Activated naive CD8-positive, alpha-beta T cell treated with anti-CD3 and anti-CD28 coated beads, Interleukin-2, amount 10 ng/mL, durations not matched to agents 7 days and 5 days (primary cell): ENCODE data around the gene IGF2BP2. TPM values are rescaled to one million over a fixed set of nuclear protein-coding genes. Genes with fewer than 3 reads are reported as not detected.
"Not testable (repeated sequence)": the region's sequence is repeated elsewhere in the genome, so short reads cannot be mapped to it uniquely, and the experiment has no call there.

Experiments used
- ATAC-seq: fragments of 150-1000 bp; cut with Tn5 transposase; one replicate; pipeline ENCODE4 v1.10.0; 2021; ENCODE audit warnings: low read depth, moderate library complexity
- POLR2A ChIA-PET: fragments of 350-600 bp; sonication (Branson Sonifier 250); formaldehyde crosslinking; loops from one replicate; lab custom pipeline; 2021; ENCODE audit warnings: antibody characterized with exemption; lab: Charles Lee
- DNase-seq: peaks from one replicate; pipeline ENCODE4 v3.0.0; 2021
- H3K27ac Mint-ChIP-seq: one replicate; pipeline ENCODE4 v1.8.0; 2022; ENCODE audit warnings: mild to moderate bottlenecking, mixed read lengths
- H3K27me3 Mint-ChIP-seq: one replicate; pipeline ENCODE4 v1.8.0; 2022; ENCODE audit warnings: mild to moderate bottlenecking, moderate library complexity, mixed read lengths
- H3K36me3 Mint-ChIP-seq: one replicate; pipeline ENCODE4 v1.8.0; 2021; ENCODE audit warnings: mild to moderate bottlenecking, mixed read lengths
- H3K4me1 Mint-ChIP-seq: one replicate; pipeline ENCODE4 v1.8.0; 2021; ENCODE audit warnings: mixed read lengths
- H3K4me3 Mint-ChIP-seq: one replicate; pipeline ENCODE4 v1.8.0; 2022; ENCODE audit warnings: mild to moderate bottlenecking, moderate library complexity, mixed read lengths
- H3K9me3 Mint-ChIP-seq: one replicate; pipeline ENCODE4 v1.8.0; 2021; ENCODE audit warnings: mixed read lengths
- total RNA-seq, 2 experiments: library from RNA; stranded (reverse); gene quantifications; one replicate each; pipeline ENCODE4 v1.2.3, GENCODE V29; 2021

Gene IGF2BP2
- total RNA-seq, 2 experiments from 2014 or later = 0.11 to 1.2 TPM

GRCh38 chr3:185680231-185680630 lies 144.6 kb downstream of the IGF2BP2 start:
- no peak for DNase-seq
- Mint-ChIP-seq H3K4me3 (no peak overlapping the region), H3K4me1 (no peaks in the 10 kb centered on the region), H3K36me3 (no peaks in the 10 kb centered on the region), H3K27ac (no peak overlapping the region), H3K9me3 (no peaks in the 10 kb centered on the region), H3K27me3 (peaks cover 32% of the 10 kb centered on the region)
- no peak for ATAC-seq
- POLR2A ChIA-PET = no interaction called here

GRCh38 chr3:185678027-185678426 lies 146.8 kb downstream of the IGF2BP2 start:
- peaks cover 42% of the 10 kb centered on the region for H3K27me3 Mint-ChIP-seq
- POLR2A ChIA-PET = no interaction called here
- no peak for DNase-seq

GRCh38 chr3:185677146-185677829 lies 147.6 kb downstream of the IGF2BP2 start:
- Mint-ChIP-seq H3K36me3 (no peaks in the 10 kb centered on the region), H3K9me3 (no peaks in the 10 kb centered on the region)
- DNase-seq = no peak

More at GRCh38 chr3:185678027-185678426, 146.8 kb downstream of the IGF2BP2 start:
- H3K4me3 Mint-ChIP-seq = no peak overlapping the region
- H3K4me1 Mint-ChIP-seq = no peaks in the 10 kb centered on the region
- H3K36me3 Mint-ChIP-seq = no peaks in the 10 kb centered on the region
- no peak overlapping the region for H3K27ac Mint-ChIP-seq
- H3K9me3 Mint-ChIP-seq = no peaks in the 10 kb centered on the region
- ATAC-seq = no peak

GRCh38 chr3:185667574-185667973 lies 157.3 kb downstream of the IGF2BP2 start:
- Mint-ChIP-seq H3K27ac (no peak overlapping the region), H3K4me3 (no peak overlapping the region), H3K27me3 (peaks cover 21% of the 10 kb centered on the region), H3K36me3 (no peaks in the 10 kb centered on the region), H3K9me3 (no peaks in the 10 kb centered on the region), H3K4me1 (no peaks in the 10 kb centered on the region)
- POLR2A ChIA-PET = no interaction called here
- ATAC-seq (no peak), DNase-seq (no peak)

More at GRCh38 chr3:185677146-185677829, 147.6 kb downstream of the IGF2BP2 start:
- Mint-ChIP-seq H3K4me3 (no peak overlapping the region), H3K27ac (no peak overlapping the region), H3K27me3 (peaks cover 43% of the 10 kb centered on the region), H3K4me1 (no peaks in the 10 kb centered on the region)
- ATAC-seq = no peak
- POLR2A ChIA-PET = no interaction called here

- no peaks in the 10 kb centered on the region for H3K36me3 Mint-ChIP-seq
- ATAC-seq = no peak
- no peak overlapping the region for H3K27ac Mint-ChIP-seq
- DNase-seq = no peak
- peaks cover 23% of the 10 kb centered on the region for H3K27me3 Mint-ChIP-seq
- H3K4me3 Mint-ChIP-seq = no peak overlapping the region
- POLR2A ChIA-PET = no interaction called here
- peaks cover 3% of the 10 kb centered on the region for H3K4me1 Mint-ChIP-seq
- no peaks in the 10 kb centered on the region for H3K9me3 Mint-ChIP-seq
Measured at GRCh38 chr3:185663929-185664328, 160.9 kb downstream of the IGF2BP2 start.

- DNase-seq (no peak), ATAC-seq (no peak)
- Mint-ChIP-seq H3K27ac (no peak overlapping the region), H3K4me3 (no peak overlapping the region), H3K9me3 (no peaks in the 10 kb centered on the region), H3K36me3 (no peaks in the 10 kb centered on the region), H3K4me1 (peaks cover 3% of the 10 kb centered on the region), H3K27me3 (peaks cover 20% of the 10 kb centered on the region)
- POLR2A ChIA-PET = no interaction called here
Measured at GRCh38 chr3:185661772-185662171, 163.1 kb downstream of the IGF2BP2 start.

- H3K9me3 Mint-ChIP-seq, H3K4me3 Mint-ChIP-seq, ATAC-seq, DNase-seq, H3K4me1 Mint-ChIP-seq, H3K36me3 Mint-ChIP-seq, H3K27ac Mint-ChIP-seq, POLR2A ChIA-PET: not testable (repeated sequence)
- H3K27me3 Mint-ChIP-seq = peaks cover 20% of the 10 kb centered on the region
Measured at GRCh38 chr3:185661296-185661695, 163.5 kb downstream of the IGF2BP2 start.

GRCh38 chr3:185659942-185660921 lies 164.6 kb downstream of the IGF2BP2 start:
- Mint-ChIP-seq H3K4me3 (no peak overlapping the region), H3K36me3 (no peaks in the 10 kb centered on the region), H3K27me3 (peaks cover 14% of the 10 kb centered on the region), H3K4me1 (peaks cover 3% of the 10 kb centered on the region), H3K27ac (no peak overlapping the region), H3K9me3 (no peaks in the 10 kb centered on the region)
- DNase-seq = peak; percentile 57
- peak; percentile 90 for ATAC-seq
- POLR2A ChIA-PET = interaction anchor here (0.8 kb wide), 1 partner anchor 108 kb away, joined by 3 read pairs; no protein-coding TSS in a partner anchor

- Mint-ChIP-seq H3K27me3 (peaks cover 10% of the 10 kb centered on the region), H3K36me3 (no peaks in the 10 kb centered on the region), H3K9me3 (no peaks in the 10 kb centered on the region), H3K4me1 (peaks cover 3% of the 10 kb centered on the region), H3K27ac (no peak overlapping the region), H3K4me3 (no peak overlapping the region)
- POLR2A ChIA-PET = no interaction called here
- no peak for ATAC-seq
- DNase-seq = no peak
Measured at GRCh38 chr3:185658943-185659342, 165.9 kb downstream of the IGF2BP2 start.

GRCh38 chr3:185658504-185658912 lies 166.3 kb downstream of the IGF2BP2 start:
- no peak overlapping the region for H3K4me3 Mint-ChIP-seq
- H3K4me1 Mint-ChIP-seq = peaks cover 3% of the 10 kb centered on the region
- peaks cover 10% of the 10 kb centered on the region for H3K27me3 Mint-ChIP-seq
- no peaks in the 10 kb centered on the region for H3K9me3 Mint-ChIP-seq
- H3K27ac Mint-ChIP-seq = no peak overlapping the region
- H3K36me3 Mint-ChIP-seq = no peaks in the 10 kb centered on the region
- ATAC-seq (no peak), DNase-seq (no peak)
- POLR2A ChIA-PET = no interaction called here

GRCh38 chr3:185657691-185658503 lies 166.9 kb downstream of the IGF2BP2 start:
- peaks cover 8% of the 10 kb centered on the region for H3K27me3 Mint-ChIP-seq
- H3K4me3 Mint-ChIP-seq = no peak overlapping the region
- no peaks in the 10 kb centered on the region for H3K36me3 Mint-ChIP-seq
- peaks cover 3% of the 10 kb centered on the region for H3K4me1 Mint-ChIP-seq
- DNase-seq (no peak), ATAC-seq (no peak)
- POLR2A ChIA-PET = no interaction called here
- no peak overlapping the region for H3K27ac Mint-ChIP-seq
- no peaks in the 10 kb centered on the region for H3K9me3 Mint-ChIP-seq

- Mint-ChIP-seq H3K4me1 (peaks cover 3% of the 10 kb centered on the region), H3K36me3 (no peaks in the 10 kb centered on the region), H3K27me3 (peaks cover 8% of the 10 kb centered on the region), H3K9me3 (no peaks in the 10 kb centered on the region), H3K4me3 (no peak overlapping the region), H3K27ac (no peak overlapping the region)
- ATAC-seq (no peak), DNase-seq (no peak)
- POLR2A ChIA-PET = no interaction called here
Measured at GRCh38 chr3:185657211-185657610, 167.6 kb downstream of the IGF2BP2 start.

- ATAC-seq (no peak), DNase-seq (no peak)
- Mint-ChIP-seq H3K27ac (no peak overlapping the region), H3K4me1 (no peaks in the 10 kb centered on the region), H3K36me3 (no peaks in the 10 kb centered on the region), H3K27me3 (peaks cover 5% of the 10 kb centered on the region), H3K4me3 (no peak overlapping the region), H3K9me3 (no peaks in the 10 kb centered on the region)
- POLR2A ChIA-PET = no interaction called here
Measured at GRCh38 chr3:185656321-185656840, 168.5 kb downstream of the IGF2BP2 start.
